BLaER1 (cell line): ENCODE data around the gene TRAPPC14.

Source experiments
- H3K27ac ChIP-seq: shearing (Covaris generic); formaldehyde crosslinking; 2 replicates; pipeline ENCODE4 v1.8.1; 2022
- H3K27me3 ChIP-seq: shearing (Covaris generic); formaldehyde crosslinking; 2 replicates; pipeline ENCODE4 v1.8.1; 2022
- H3K36me3 ChIP-seq: shearing (Covaris generic); formaldehyde crosslinking; 2 replicates; pipeline ENCODE4 v1.8.1; 2022
- H3K4me1 ChIP-seq: shearing (Covaris generic); formaldehyde crosslinking; 2 replicates; pipeline ENCODE4 v1.8.1; 2022
- H3K4me2 ChIP-seq: shearing (Covaris generic); formaldehyde crosslinking; 2 replicates; pipeline ENCODE4 v1.8.1; 2022
- H3K4me3 ChIP-seq: shearing (Covaris generic); formaldehyde crosslinking; 2 replicates; pipeline ENCODE4 v1.8.1; 2022
- H3K9ac ChIP-seq: shearing (Covaris generic); formaldehyde crosslinking; 2 replicates; pipeline ENCODE4 v1.8.1; 2022
- H3K9me3 ChIP-seq: shearing (Covaris generic); formaldehyde crosslinking; 2 replicates; pipeline ENCODE4 v1.8.1; 2022
- H4K20me1 ChIP-seq: shearing (Covaris generic); formaldehyde crosslinking; 2 replicates; pipeline ENCODE4 v1.8.1; 2022
- Cebpa-rat ChIP-seq: shearing (Covaris generic); IDR thresholded peaks from 2 replicates; pipeline ENCODE4 v1.8.1; 2022

TRAPPC14 gene

DNA sequence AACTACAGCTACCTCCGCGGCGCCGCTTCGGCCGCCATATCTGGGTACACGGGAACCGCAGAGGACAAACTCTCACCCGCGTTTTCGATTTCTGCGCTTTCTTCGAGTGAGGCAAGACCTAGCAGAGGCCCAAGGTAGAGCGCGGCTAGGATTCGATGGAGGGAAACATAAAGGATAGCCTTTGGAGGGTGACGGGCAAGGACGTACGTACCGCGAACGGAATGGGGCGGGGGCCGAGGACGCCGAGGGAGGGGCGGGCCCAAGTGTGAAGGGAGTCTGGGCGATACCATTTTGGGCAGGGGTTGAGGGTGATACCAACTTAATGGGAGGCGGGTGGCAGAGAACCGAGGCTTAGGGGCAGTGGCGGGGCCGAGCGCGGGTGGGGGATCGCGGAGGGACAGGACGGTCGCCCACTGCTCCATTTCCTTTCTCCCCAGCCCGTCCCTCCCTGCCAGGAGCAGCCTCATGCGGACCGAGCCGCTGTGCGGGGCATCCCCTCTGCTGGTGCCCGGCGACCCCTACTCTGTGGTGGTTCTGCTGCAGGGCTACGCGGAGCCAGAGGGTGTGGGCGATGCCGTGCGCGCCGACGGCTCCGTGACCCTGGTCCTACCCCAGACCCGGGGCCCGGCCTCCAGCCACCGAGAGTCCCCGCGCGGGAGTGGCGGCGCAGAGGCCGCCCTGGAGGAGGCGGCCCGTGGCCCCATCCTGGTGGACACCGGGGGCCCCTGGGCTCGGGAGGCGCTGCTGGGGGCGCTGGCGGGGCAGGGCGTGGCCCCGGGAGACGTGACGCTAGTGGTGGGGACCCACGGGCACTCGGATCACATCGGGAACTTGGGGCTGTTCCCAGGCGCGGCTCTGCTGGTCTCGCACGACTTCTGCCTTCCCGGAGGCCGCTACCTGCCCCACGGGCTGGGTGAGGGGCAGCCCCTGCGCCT lies 31.3 kb downstream of the TRAPPC14 start, which contains the start of gene MBLAC1:
MBLAC1 (plus strand) TSS at position 37 of the 935 bp plus-strand sequence; CDS start at position 466, 429 bp downstream.
- Histone ChIP-seq H3K27ac (peak within 1 kb of the TSS; percentile 86), H3K4me2 (peak within 1 kb of the TSS; percentile 95), H4K20me1 (no peaks in the 10 kb centered on the region), H3K4me1 (peaks cover 57% of the 10 kb centered on the region), H3K27me3 (peaks cover 23% of the 10 kb centered on the region; the same call in 1 of the 2 replicates), H3K36me3 (peaks cover 26% of the 10 kb centered on the region), H3K9me3 (no peaks in the 10 kb centered on the region), H3K4me3 (peak within 1 kb of the TSS; percentile 86), H3K9ac (peak within 1 kb of the TSS; percentile 85)
- TF ChIP-seq Cebpa-rat: no peak

DNA sequence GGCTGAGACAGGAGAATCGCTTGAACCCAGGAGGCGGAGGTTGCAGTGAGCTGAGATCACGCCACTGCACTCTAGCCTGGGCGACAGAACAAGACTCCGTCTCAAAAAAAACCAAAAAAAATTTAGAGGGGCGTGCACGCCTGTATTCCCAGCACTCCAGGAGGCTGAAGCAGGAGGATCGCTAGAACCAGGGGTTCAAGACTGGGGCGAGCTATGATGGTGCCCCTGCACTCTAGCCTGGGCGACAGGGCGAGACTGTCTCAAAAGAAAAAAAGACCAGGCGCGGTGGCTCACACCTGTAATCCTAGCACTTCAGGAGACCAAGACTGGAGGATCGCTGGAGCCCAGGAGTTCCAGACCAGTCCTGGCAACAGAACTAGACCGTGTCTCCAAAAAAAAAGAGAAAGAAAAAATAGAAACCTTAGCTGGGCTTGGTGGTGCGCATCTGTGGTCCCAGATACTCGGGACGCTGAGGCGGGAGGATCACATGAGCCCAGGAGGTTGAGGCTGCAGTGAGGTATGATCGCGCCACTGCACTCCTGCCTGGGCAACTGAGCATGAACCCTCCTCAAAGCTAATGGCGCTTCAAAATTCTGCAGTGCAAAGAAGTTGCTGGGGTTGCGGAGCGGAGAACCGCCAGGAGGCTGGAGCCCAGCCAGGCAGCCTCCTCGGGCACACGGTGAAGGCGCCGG lies 32.1 kb downstream of the TRAPPC14 start:
- peaks cover 23% of the 10 kb centered on the region; the same call in 1 of the 2 replicates for H3K27me3 ChIP-seq
- peak overlapping the region; percentile 85 for H3K9ac ChIP-seq
- TF ChIP-seq Cebpa-rat: no peak
- no peaks in the 10 kb centered on the region for H4K20me1 ChIP-seq
- H3K27ac ChIP-seq: peak overlapping the region; percentile 86
- H3K4me3 ChIP-seq: peak overlapping the region; percentile 86
- H3K4me2 ChIP-seq: peak overlapping the region; percentile 95
- H3K36me3 ChIP-seq: peaks cover 29% of the 10 kb centered on the region
- H3K9me3 ChIP-seq: no peaks in the 10 kb centered on the region
- peaks cover 49% of the 10 kb centered on the region for H3K4me1 ChIP-seq

DNA sequence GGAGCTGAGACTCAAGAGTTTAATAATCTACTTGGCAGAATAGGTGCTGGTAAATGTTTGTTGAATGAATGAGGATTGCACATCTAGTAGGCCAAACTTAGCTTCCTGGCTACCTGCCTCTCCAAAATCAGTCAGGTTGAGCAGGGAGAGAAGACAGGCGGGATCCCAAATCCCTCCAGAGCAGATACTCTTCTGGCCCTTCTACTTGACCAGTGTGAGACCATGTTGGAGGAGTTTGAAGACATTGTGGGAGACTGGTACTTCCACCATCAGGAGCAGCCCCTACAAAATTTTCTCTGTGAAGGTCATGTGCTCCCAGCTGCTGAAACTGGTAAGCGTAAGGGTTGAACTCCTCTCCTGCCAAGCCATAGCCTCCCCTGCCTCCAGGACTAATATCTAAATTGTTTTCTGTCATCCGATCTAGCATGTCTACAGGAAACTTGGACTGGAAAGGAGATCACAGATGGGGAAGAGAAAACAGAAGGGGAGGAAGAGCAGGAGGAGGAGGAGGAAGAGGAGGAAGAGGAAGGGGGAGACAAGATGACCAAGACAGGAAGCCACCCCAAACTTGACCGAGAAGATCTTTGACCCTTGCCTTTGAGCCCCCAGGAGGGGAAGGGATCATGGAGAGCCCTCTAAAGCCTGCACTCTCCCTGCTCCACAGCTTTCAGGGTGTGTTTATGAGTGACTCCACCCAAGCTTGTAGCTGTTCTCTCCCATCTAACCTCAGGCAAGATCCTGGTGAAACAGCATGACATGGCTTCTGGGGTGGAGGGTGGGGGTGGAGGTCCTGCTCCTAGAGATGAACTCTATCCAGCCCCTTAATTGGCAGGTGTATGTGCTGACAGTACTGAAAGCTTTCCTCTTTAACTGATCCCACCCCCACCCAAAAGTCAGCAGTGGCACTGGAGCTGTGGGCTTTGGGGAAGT lies 34.0 kb downstream of the TRAPPC14 start:
- H3K4me2 ChIP-seq: peak overlapping the region; percentile 40
- H3K27ac ChIP-seq: no peak overlapping the region
- H4K20me1 ChIP-seq: no peaks in the 10 kb centered on the region
- TF ChIP-seq Cebpa-rat: no peak
- peaks cover 51% of the 10 kb centered on the region for H3K4me1 ChIP-seq
- peaks cover 22% of the 10 kb centered on the region; the same call in 1 of the 2 replicates for H3K27me3 ChIP-seq
- no peak overlapping the region for H3K4me3 ChIP-seq
- H3K36me3 ChIP-seq: peaks cover 29% of the 10 kb centered on the region
- H3K9me3 ChIP-seq: no peaks in the 10 kb centered on the region
- H3K9ac ChIP-seq: no peak overlapping the region

DNA sequence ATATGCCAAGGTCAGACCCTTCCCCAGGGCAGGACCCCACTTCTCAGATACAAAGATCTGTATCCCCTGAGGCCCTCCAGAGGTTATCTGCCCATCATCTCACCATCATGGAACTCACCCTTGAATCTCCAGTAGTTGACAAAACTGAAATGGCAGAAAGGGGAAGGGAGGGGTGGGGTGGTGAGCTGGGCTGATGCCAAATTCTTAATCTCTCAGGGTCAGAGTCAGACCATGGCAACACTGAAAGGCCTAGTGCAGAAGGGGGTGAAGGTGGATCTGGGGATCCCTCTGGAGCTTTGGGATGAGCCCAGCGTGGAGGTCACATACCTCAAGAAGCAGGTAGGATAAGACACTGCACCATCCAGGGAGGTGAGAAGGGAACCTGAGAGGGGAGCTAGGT lies 36.0 kb downstream of the TRAPPC14 start:
- Histone ChIP-seq H3K9ac (no peak overlapping the region), H3K36me3 (peaks cover 29% of the 10 kb centered on the region), H4K20me1 (no peaks in the 10 kb centered on the region), H3K4me2 (no peak overlapping the region), H3K9me3 (no peaks in the 10 kb centered on the region), H3K4me3 (no peak overlapping the region), H3K4me1 (peaks cover 49% of the 10 kb centered on the region), H3K27ac (no peak overlapping the region), H3K27me3 (peaks cover 2% of the 10 kb centered on the region; the same call in 1 of the 2 replicates)
- TF ChIP-seq Cebpa-rat: no peak

DNA sequence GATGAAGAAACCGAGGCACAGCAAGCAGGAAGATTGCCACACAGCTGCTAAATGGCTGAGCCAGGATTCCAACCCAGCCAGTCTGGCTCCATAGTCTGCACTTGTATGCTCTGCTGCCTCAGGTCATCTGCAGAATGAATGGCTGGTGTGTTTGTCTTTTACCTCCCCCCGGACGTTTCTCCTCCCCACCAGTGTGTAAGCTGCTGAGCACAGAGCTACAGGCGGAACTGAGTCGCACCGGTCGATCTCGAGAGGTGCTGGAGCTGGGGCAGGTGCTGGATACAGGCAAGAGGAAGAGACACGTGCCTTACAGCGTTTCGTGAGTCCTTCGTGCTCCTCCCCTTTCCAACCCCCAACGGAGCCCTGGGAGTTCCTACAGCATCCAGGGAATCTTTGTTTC lies 36.5 kb downstream of the TRAPPC14 start:
- H3K4me1 ChIP-seq: peaks cover 49% of the 10 kb centered on the region
- H3K9ac ChIP-seq: no peak overlapping the region
- no peak overlapping the region for H3K4me3 ChIP-seq
- TF ChIP-seq Cebpa-rat: no peak
- H4K20me1 ChIP-seq: no peaks in the 10 kb centered on the region
- H3K36me3 ChIP-seq: peaks cover 29% of the 10 kb centered on the region
- no peaks in the 10 kb centered on the region for H3K27me3 ChIP-seq
- no peaks in the 10 kb centered on the region for H3K9me3 ChIP-seq
- H3K27ac ChIP-seq: no peak overlapping the region
- H3K4me2 ChIP-seq: no peak overlapping the region

DNA sequence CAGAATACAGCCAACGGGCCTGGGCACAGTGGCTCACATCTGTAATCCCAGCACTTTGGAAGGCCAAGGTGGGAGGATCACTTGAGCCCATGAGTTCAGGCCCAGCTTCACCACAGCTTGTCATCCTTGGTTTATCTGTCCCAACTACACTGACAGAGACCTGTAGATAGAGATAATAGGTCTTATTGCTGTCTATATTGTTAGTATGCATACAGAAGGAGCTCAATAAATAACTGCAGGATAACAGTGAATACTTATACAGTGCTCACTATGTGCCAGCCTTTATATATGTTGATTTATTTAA lies 37.8 kb downstream of the TRAPPC14 start:
- H3K4me3 ChIP-seq: peak overlapping the region; percentile 81
- no peaks in the 10 kb centered on the region for H3K27me3 ChIP-seq
- H3K4me1 ChIP-seq: peaks cover 41% of the 10 kb centered on the region
- no peak overlapping the region for H3K27ac ChIP-seq
- H3K9me3 ChIP-seq: no peaks in the 10 kb centered on the region
- H3K36me3 ChIP-seq: peaks cover 36% of the 10 kb centered on the region
- peak overlapping the region; percentile 95 for H3K4me2 ChIP-seq
- H3K9ac ChIP-seq: peak overlapping the region; percentile 91
- no peak for TF ChIP-seq Cebpa-rat
- no peaks in the 10 kb centered on the region for H4K20me1 ChIP-seq

DNA sequence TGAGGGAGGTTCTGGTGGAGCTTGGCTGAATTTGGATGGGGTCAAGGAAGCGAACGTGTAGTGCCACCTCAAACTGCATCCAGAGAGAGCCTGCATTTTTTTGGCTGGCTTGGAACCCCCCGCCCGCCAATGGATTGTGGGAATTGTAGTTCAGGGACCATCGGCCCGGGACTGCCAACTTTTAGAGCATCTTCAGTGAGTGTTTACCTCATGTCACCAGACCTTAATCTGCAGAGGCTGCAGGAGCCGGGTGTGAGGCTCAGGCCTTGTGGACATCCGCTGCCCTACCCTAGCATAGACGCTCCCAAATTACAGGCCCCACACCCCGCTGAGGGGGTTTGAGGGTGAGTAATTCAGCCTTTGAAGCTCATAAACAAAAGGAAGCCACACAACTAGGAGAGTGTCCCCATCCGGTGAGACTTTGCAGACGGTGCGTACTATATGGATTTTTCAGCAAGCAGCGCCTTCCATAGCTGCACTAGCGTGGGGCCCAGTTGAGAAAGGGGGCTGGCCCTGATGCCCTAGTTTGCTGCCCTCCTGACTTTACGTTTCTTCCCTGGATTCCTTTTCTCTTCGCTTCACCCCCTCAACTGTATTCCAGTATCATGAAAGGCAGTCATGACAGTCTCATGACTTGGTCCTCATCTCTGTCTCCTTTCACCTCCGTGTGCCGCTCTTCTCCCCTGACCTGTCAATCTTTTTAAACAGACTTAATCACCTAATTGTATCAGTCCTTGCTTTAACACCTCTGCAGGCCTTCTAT lies 38.4 kb downstream of the TRAPPC14 start:
- Histone ChIP-seq H3K36me3 (peaks cover 37% of the 10 kb centered on the region), H3K9ac (peak overlapping the region; percentile 91), H3K27me3 (no peaks in the 10 kb centered on the region), H3K4me1 (peaks cover 36% of the 10 kb centered on the region), H3K4me3 (peak overlapping the region; percentile 81), H3K9me3 (no peaks in the 10 kb centered on the region), H3K4me2 (peak overlapping the region; percentile 95), H4K20me1 (no peaks in the 10 kb centered on the region), H3K27ac (peak overlapping the region; percentile 96; the same call in 1 of the 2 replicates)
- no peak for TF ChIP-seq Cebpa-rat

DNA sequence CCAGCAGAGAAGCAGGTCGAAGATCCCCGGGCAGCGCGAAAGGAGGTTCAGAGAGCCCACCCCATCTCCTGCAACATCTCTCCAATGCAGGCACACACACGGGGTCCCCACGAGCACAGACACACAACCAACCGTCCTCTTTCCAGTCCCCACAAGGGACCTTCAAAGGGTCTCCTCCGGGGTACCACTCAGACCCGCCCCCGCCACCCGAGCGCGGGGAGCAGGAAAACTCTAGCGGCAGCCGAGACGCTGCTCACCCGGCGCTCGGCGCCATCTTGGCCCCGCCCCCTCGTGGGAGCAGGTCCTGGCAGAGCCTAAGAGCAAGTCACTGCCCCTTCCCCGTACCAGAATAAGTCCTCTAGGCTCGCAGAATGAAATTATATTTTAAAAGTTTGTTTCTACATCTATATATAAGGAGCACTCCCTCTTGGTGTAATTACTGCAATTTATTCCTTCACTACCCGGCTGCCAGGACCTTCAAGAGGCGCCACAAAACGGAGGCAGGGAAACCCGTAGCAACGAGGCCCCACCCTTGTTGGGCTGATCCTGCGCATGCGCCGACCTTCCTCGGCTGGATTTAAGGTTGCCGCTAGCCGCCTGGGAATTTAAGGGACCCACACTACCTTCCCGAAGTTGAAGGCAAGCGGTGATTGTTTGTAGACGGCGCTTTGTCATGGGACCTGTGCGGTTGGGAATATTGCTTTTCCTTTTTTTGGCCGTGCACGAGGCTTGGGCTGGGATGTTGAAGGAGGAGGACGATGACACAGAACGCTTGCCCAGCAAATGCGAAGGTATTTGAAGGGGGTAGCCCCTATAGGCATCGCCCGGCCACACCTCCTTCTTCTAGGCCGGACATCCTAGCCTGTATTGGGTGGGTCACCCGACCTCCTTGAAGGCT lies 39.2 kb downstream of the TRAPPC14 start, which contains the start of the genes CNPY4 and TAF6:
CNPY4 (plus strand) TSS at position 563 of the 898 bp plus-strand sequence; CDS start at position 674, 111 bp downstream.
TAF6 (minus strand) TSS at position 287 of the 898 bp plus-strand sequence. CDS start 5,149 bp downstream, outside the sequence.
- H3K36me3 ChIP-seq: peaks cover 37% of the 10 kb centered on the region
- no peak for TF ChIP-seq Cebpa-rat
- peak within 1 kb of the TSS; percentile 96 for H3K27ac ChIP-seq
- H3K9ac ChIP-seq: peak within 1 kb of the TSS; percentile 91
- H4K20me1 ChIP-seq: no peaks in the 10 kb centered on the region
- H3K4me2 ChIP-seq: peak within 1 kb of the TSS; percentile 95
- peak within 1 kb of the TSS; percentile 81 for H3K4me3 ChIP-seq
- H3K4me1 ChIP-seq: peaks cover 28% of the 10 kb centered on the region
- H3K9me3 ChIP-seq: no peaks in the 10 kb centered on the region
- H3K27me3 ChIP-seq: no peaks in the 10 kb centered on the region
